Choroid plexus epithelial cell (primary cell): ENCODE measurements around the gene GDF7.

Experiments
- DNase-seq: peaks from one replicate; pipeline ENCODE4 v3.0.0-alpha.2; 2010; ENCODE audit warnings: low read depth
- H3K4me3 ChIP-seq: 2 replicates; pipeline ENCODE4 v1.5.1; 2011; ENCODE audit warnings: low read depth, mild to moderate bottlenecking, control low read depth, low read length, moderate library complexity
- TF ChIP-seq, protein P1 (sequence below): conservative IDR thresholded peaks from 2 replicates; pipeline ENCODE4 v1.5.1; 2011; ENCODE audit warnings: low read depth, mild to moderate bottlenecking, control low read depth, inconsistent platforms, low read length, moderate library complexity

The GDF7 gene

GRCh38 chr2:20645301-20645701 is 21.6 kb upstream of the GDF7 start:
- TF ChIP-seq, protein P1, sequence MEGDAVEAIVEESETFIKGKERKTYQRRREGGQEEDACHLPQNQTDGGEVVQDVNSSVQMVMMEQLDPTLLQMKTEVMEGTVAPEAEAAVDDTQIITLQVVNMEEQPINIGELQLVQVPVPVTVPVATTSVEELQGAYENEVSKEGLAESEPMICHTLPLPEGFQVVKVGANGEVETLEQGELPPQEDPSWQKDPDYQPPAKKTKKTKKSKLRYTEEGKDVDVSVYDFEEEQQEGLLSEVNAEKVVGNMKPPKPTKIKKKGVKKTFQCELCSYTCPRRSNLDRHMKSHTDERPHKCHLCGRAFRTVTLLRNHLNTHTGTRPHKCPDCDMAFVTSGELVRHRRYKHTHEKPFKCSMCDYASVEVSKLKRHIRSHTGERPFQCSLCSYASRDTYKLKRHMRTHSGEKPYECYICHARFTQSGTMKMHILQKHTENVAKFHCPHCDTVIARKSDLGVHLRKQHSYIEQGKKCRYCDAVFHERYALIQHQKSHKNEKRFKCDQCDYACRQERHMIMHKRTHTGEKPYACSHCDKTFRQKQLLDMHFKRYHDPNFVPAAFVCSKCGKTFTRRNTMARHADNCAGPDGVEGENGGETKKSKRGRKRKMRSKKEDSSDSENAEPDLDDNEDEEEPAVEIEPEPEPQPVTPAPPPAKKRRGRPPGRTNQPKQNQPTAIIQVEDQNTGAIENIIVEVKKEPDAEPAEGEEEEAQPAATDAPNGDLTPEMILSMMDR = no peak
- H3K4me3 ChIP-seq = no peak overlapping the region
- DNase-seq = no peak

- no peak for DNase-seq
- no peak overlapping the region for H3K4me3 ChIP-seq
- TF ChIP-seq, protein P1 = no peak
These were observed 21.2 kb upstream of the GDF7 start for GRCh38 chr2:20645761-20646160.

- no peak overlapping the region for H3K4me3 ChIP-seq
- DNase-seq = no peak
- TF ChIP-seq, protein P1 = no peak
These were observed 20.5 kb upstream of the GDF7 start for GRCh38 chr2:20646446-20646845.

DNA sequence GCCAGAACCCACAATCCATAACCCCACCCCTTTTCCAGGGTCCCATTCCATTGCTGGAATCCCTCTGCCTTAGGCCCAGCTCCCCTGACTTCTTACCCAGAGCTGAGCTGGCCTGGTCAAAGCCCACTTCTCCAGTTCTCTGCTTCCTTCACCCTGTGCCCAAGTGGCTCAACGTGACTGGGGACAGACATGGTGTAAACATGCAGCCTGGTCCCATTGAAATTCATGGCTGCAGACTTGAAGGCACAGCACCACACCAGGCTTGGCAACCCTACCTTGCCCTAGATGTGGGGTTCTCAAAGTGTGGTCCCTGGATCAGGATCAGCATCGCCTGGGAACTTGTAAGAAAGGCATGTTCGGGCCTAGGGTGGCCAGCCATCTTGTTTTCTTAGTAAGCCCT is 19.7 kb upstream of the GDF7 start:
- TF ChIP-seq, protein P1 = no peak
- no peak overlapping the region for H3K4me3 ChIP-seq
- DNase-seq = no peak

GRCh38 chr2:20647738-20648137 is 19.2 kb upstream of the GDF7 start:
- TF ChIP-seq, protein P1 = no peak
- no peak overlapping the region for H3K4me3 ChIP-seq
- no peak for DNase-seq

DNA sequence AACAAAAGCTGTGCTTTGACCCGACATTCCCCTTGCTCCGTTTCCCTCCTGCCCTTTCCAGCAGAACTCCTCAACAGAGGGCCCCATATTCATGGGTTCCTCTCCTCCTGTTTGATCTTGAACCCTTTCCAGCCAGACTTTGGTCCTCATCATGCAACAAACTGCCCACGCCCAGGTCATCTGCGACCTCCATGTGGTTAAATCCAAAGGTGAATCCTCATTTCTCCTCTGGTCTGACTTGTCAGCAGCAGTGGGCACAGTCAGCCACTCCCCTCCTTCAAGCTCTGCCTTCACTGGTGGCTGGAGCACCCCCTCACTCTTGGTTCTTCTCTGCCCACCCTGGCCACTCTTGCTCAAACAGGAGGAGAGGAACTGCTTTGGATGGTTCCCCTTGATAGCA is 18.7 kb upstream of the GDF7 start:
- TF ChIP-seq, protein P1 = no peak
- no peak overlapping the region for H3K4me3 ChIP-seq
- DNase-seq = no peak

- H3K4me3 ChIP-seq = no peak overlapping the region
- TF ChIP-seq, protein P1 = no peak
- no peak for DNase-seq
These were observed 18.1 kb upstream of the GDF7 start for GRCh38 chr2:20648831-20649230.
